GF-D8 (cell line): ENCODE results near the gene LINGO4.
"Not testable (repeated sequence)": the region's sequence is repeated elsewhere in the genome, so short reads cannot be mapped to it uniquely, and the experiment has no call there.

Experiments used
- DNase-seq: peaks from one replicate; lab custom pipeline; 2025; lab: John Stamatoyannopoulos, UW

Gene LINGO4

GRCh38 chr1:151782026-151782425 is 23.2 kb downstream of the LINGO4 start:
- DNase-seq = not testable (repeated sequence)

GRCh38 chr1:151780736-151781135 is 24.5 kb downstream of the LINGO4 start:
- DNase-seq = not testable (repeated sequence)

- no peak for DNase-seq
Observed at GRCh38 chr1:151779852-151780251, 25.4 kb downstream of the LINGO4 start.

GRCh38 chr1:151777317-151777716 is 27.9 kb downstream of the LINGO4 start:
- no peak for DNase-seq

GRCh38 chr1:151776665-151777062 is 28.6 kb downstream of the LINGO4 start:
- no peak for DNase-seq

- DNase-seq = no peak
Observed at GRCh38 chr1:151775894-151776664, 29.1 kb downstream of the LINGO4 start.

- no peak for DNase-seq
Observed at GRCh38 chr1:151774256-151774922, 30.8 kb downstream of the LINGO4 start.

- no peak for DNase-seq
Observed at GRCh38 chr1:151773702-151774101, 31.5 kb downstream of the LINGO4 start.

- DNase-seq = not testable (repeated sequence)
Observed at GRCh38 chr1:151769270-151769669, 35.9 kb downstream of the LINGO4 start.

GRCh38 chr1:151768351-151769066 is 36.7 kb downstream of the LINGO4 start:
- peak; percentile 71 for DNase-seq

GRCh38 chr1:151763990-151764389 is 41.2 kb downstream of the LINGO4 start:
- no peak for DNase-seq

- DNase-seq = peak; percentile 48
Observed at GRCh38 chr1:151762941-151763921, 42.0 kb downstream of the LINGO4 start, which contains the start of gene MRPL9. Gene MRPL9 (minus strand): TSS chr1:151763496. CDS start chr1:151763479, 17 bp downstream.

GRCh38 chr1:151760597-151761385 is 44.4 kb downstream of the LINGO4 start:
- DNase-seq = no peak

- no peak for DNase-seq
Observed at GRCh38 chr1:151759241-151759640, 46.0 kb downstream of the LINGO4 start.

GRCh38 chr1:151756291-151756690 is 48.9 kb downstream of the LINGO4 start:
- DNase-seq = no peak
